Measurements from ENCODE around the gene SLC35B4. TPM values are rescaled to one million over a fixed set of nuclear protein-coding genes. Genes with fewer than 3 reads are reported as not detected.

SLC35B4 gene
- total RNA-seq, 4 donors from 2014 or later = 9.0 to 13.7 (median 12.0) TPM

DNA sequence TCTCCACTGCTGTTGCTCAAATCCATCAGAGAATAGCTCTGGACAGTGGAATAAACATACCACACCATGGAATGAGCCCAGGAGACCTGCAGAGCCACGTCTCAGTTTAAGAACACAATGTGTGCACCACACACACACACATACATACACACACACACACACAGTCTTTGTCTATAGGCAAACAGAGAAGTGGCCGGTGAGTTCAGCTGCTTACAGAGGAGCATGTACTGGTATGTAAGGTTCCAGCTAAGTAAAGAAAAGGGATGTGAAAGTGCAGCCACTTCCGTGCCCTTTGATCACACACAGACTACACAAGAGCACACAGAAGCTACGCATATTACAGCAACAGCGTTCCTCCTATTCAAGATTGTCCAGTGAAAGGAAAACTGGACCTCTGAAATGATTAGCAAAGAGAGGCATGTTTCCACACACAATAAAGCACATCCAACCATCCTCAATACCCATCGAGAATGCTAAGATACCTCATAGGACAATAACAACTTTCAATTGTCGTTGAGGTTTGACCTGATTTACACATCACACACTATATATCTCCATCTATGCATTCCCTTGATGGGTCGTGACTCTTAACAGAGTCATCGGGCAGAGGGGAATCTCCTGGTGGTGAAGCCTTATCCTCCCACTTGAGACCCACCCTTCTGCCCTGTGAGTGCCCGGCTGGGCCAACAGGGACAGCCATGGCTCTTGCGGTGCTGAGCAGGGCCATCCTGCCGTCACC is 23.6 kb downstream of the SLC35B4 start:
- WGBS, 2 donors = 78 to 84% methylated on average over 12 of the region's 12 CpGs
- Histone ChIP-seq H3K36me3 (peaks cover 0 to 49% (median 7%) of the 10 kb centered on the region in 3 donors), H3K4me1 (peaks cover 0 to 8% (median 3%) of the 10 kb centered on the region in 4 donors), H3K27me3 (no peaks in the 10 kb centered on the region), H3K4me3 (no peak overlapping the region), H3K9me3 (no peaks in the 10 kb centered on the region), H3K27ac (no peak overlapping the region)
- TF ChIP-seq EP300 (IDR thresholded peaks at IDR 0.05) (peak in 1 of 2 donors; percentile 50), POLR2A (IDR thresholded peaks at IDR 0.05) (no peak)
- DNase-seq (ENCODE audit: low spot score in 2 of 2) = peak in 1 of 2 donors; percentile 17

DNA sequence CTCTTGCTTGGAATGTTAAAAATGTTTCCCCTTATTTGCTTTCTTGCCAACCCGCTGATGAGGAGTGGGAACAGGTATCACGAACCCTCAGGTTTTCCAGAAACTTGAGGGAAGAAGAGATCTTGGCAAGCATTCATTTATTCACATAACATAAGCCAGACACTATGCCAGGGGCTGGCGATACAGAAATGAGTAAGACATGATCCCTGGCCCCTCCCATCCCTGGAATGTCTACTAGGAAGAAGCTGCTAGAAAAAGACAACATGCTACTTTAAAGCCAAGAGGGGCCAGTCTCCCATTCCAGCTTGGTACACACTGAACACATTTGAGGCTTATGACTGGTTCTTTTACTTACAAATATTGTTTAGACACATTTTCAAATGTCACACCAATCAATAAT is 26.4 kb downstream of the SLC35B4 start:
- H3K27ac ChIP-seq = no peak overlapping the region
- H3K4me3 ChIP-seq = no peak overlapping the region
- H3K9me3 ChIP-seq = no peaks in the 10 kb centered on the region
- H3K4me1 ChIP-seq = peaks cover 0 to 8% (median 3%) of the 10 kb centered on the region in 4 donors
- H3K27me3 ChIP-seq = no peaks in the 10 kb centered on the region
- H3K36me3 ChIP-seq = peaks cover 0 to 21% (median 7%) of the 10 kb centered on the region in 3 donors
- TF ChIP-seq EP300 (IDR thresholded peaks at IDR 0.05) = no peak
- TF ChIP-seq, protein P1, sequence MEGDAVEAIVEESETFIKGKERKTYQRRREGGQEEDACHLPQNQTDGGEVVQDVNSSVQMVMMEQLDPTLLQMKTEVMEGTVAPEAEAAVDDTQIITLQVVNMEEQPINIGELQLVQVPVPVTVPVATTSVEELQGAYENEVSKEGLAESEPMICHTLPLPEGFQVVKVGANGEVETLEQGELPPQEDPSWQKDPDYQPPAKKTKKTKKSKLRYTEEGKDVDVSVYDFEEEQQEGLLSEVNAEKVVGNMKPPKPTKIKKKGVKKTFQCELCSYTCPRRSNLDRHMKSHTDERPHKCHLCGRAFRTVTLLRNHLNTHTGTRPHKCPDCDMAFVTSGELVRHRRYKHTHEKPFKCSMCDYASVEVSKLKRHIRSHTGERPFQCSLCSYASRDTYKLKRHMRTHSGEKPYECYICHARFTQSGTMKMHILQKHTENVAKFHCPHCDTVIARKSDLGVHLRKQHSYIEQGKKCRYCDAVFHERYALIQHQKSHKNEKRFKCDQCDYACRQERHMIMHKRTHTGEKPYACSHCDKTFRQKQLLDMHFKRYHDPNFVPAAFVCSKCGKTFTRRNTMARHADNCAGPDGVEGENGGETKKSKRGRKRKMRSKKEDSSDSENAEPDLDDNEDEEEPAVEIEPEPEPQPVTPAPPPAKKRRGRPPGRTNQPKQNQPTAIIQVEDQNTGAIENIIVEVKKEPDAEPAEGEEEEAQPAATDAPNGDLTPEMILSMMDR (IDR thresholded peaks at IDR 0.05) = no peak
- TF ChIP-seq POLR2A (IDR thresholded peaks at IDR 0.05) = no peak
- WGBS, 2 donors = 76 to 84% methylated on average over 3 of the region's 3 CpGs
- DNase-seq (ENCODE audit: low spot score in 2 of 2) = no peak

DNA sequence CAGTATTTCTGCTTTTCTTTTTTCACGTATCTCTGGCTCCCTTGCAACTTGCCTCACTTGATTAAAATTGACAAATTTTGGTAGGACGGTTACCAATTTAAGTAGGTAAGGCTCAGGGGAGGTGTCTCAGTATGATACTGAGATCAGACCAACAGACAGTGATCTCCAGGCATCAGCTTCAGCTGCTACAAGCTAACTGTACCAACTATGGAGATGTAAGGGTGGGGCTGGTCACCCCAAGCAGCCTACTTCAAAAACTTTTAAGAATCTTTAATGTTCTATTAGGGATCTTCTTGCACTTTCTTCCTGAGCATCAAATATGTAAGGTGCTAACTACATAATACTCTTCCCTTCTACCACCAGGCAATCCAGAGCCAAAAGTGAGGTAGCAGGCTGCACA is 26.9 kb downstream of the SLC35B4 start:
- H3K9me3 ChIP-seq = no peaks in the 10 kb centered on the region
- 48 to 52% methylated on average over 2 of the region's 2 CpGs for WGBS, 2 donors
- H3K4me1 ChIP-seq = peaks cover 0 to 8% (median 3%) of the 10 kb centered on the region in 4 donors
- no peak overlapping the region for H3K4me3 ChIP-seq
- TF ChIP-seq POLR2A (IDR thresholded peaks at IDR 0.05) (no peak), EP300 (IDR thresholded peaks at IDR 0.05) (no peak)
- TF ChIP-seq, protein P1 (IDR thresholded peaks at IDR 0.05) = no peak
- H3K27me3 ChIP-seq = no peaks in the 10 kb centered on the region
- DNase-seq (ENCODE audit: low spot score in 2 of 2) = no peak
- no peak overlapping the region for H3K27ac ChIP-seq
- peaks cover 0 to 17% (median 2%) of the 10 kb centered on the region in 3 donors for H3K36me3 ChIP-seq

DNA sequence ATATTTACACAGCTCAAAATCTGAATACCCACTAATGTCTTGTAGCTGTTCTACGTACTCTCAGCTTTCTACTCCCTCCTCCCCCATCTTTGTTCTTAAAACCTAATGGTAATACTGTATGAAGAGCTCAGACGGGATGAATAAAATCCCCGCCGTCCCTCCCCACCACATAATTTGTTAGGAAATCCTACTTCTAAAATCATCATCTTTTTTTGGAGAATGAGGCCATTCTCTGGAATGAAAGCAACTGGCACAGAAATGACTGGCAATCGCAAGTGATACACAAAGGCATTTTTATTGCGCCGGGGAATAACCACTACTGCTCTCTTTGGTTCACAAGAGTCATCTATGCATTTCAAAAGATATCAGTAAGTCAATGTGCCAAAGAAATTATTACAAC is 27.3 kb downstream of the SLC35B4 start:
- no peak for DNase-seq (ENCODE audit: low spot score in 2 of 2)
- no peak overlapping the region for H3K4me3 ChIP-seq
- peaks cover 0 to 13% (median 0%) of the 10 kb centered on the region in 3 donors for H3K36me3 ChIP-seq
- H3K9me3 ChIP-seq = no peaks in the 10 kb centered on the region
- TF ChIP-seq EP300 (IDR thresholded peaks at IDR 0.05) (no peak), POLR2A (IDR thresholded peaks at IDR 0.05) (no peak)
- TF ChIP-seq, protein P1 (IDR thresholded peaks at IDR 0.05) = no peak
- no peak overlapping the region for H3K27ac ChIP-seq
- H3K27me3 ChIP-seq = no peaks in the 10 kb centered on the region
- 31 to 39% methylated on average over 7 of the region's 7 CpGs for WGBS, 2 donors
- H3K4me1 ChIP-seq = peaks cover 0 to 8% (median 3%) of the 10 kb centered on the region in 4 donors

DNA sequence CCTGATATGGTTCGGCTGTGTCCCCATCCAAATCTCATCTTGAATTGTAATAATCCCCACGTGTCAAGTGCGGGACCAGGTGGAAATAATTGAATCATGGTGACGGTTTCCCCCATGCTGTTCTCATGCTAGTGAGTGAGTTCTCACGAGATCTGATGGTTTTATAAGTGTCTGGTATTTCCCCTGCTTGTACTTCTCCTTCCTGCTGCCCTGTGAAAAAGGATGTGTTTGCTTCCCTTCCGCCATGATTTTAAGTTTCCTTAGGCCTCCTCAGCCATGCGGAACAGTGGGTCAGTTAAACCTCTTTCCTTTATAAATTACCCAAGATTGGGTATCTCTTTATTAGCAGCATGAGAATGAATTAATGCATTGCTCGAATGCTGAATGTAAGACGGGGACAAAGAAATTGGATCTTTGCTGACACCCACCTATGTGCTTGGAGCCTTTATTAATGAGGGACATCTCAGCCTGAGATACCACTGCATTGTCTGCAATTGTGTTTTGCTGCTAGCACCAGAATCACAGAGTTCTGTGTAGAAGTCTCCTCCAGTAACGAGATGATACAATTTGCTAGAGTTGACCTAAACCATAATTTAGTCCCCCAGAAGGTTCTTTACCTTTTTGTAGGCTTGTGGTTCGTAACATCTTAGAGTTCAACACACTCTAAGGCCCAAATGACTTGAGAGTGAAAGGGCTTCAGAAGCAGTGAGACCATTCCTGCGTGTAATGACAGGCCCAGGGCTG is 28.6 kb downstream of the SLC35B4 start:
- TF ChIP-seq POLR2A (IDR thresholded peaks at IDR 0.05) (no peak), EP300 (IDR thresholded peaks at IDR 0.05) (no peak)
- TF ChIP-seq, protein P1 (IDR thresholded peaks at IDR 0.05) = no peak
- Histone ChIP-seq H3K27ac (no peak overlapping the region), H3K27me3 (no peaks in the 10 kb centered on the region), H3K4me1 (peaks cover 0 to 8% (median 3%) of the 10 kb centered on the region in 4 donors), H3K9me3 (no peaks in the 10 kb centered on the region), H3K36me3 (no peaks in the 10 kb centered on the region), H3K4me3 (no peak overlapping the region)
- WGBS, 2 donors = 77 to 78% methylated on average over 12 of the region's 12 CpGs
- DNase-seq (ENCODE audit: low spot score in 2 of 2) = no peak
